PFSK-1 (cell line): ENCODE measurements around the gene ZNF728. TPM values are rescaled to one million over a fixed set of nuclear protein-coding genes. Genes with fewer than 3 reads are reported as not detected.

Experiments used
- FOXP2 ChIP-seq: optimal IDR thresholded peaks from 2 replicates; pipeline ENCODE3; 2011; ENCODE audit warnings: borderline replicate concordance, control low read depth, inconsistent platforms; ENCODE audit not compliant: insufficient read depth; ENCODE audit errors: extremely low read length, extremely low read depth
- POLR2AphosphoS5 ChIP-seq: IDR thresholded peaks from 2 replicates; pipeline ENCODE4 v1.6.1; 2012; ENCODE audit warnings: low read depth, mild to moderate bottlenecking, control low read depth, low read length, moderate library complexity
- SIN3A ChIP-seq: IDR thresholded peaks from 2 replicates; pipeline ENCODE4 v1.6.1; 2012; ENCODE audit warnings: mild to moderate bottlenecking, low read length, moderate library complexity, borderline replicate concordance; ENCODE audit not compliant: insufficient read depth
- TAF1 ChIP-seq: IDR thresholded peaks from 2 replicates; pipeline ENCODE4 v1.6.1; 2012; ENCODE audit warnings: low read length, control low read depth, borderline replicate concordance; ENCODE audit not compliant: insufficient read depth
- polyA plus RNA-seq: library from polyadenylated mRNA; unstranded; fragments of >200 nt; gene quantifications from one replicate; pipeline ENCODE4 v1.2.1, GENCODE V29; 2012; ENCODE audit warnings: low read depth, missing spikeins; ENCODE audit not compliant: insufficient read length
- TF ChIP-seq, protein P1 (sequence below), 2 experiments: IDR thresholded peaks; 2 replicates each; pipeline versions ENCODE4 v1.6.1 to v1.8.0; 2011 to 2012; ENCODE audit warnings: low read depth in 2 of 2, low read length in 2 of 2, control low read depth in 1 of 2, inconsistent platforms in 1 of 2, mild to moderate bottlenecking in 1 of 2, moderate library complexity in 1 of 2; ENCODE audit not compliant: insufficient read depth in 1 of 2

ZNF728 gene
- polyA plus RNA-seq, result not detected

DNA sequence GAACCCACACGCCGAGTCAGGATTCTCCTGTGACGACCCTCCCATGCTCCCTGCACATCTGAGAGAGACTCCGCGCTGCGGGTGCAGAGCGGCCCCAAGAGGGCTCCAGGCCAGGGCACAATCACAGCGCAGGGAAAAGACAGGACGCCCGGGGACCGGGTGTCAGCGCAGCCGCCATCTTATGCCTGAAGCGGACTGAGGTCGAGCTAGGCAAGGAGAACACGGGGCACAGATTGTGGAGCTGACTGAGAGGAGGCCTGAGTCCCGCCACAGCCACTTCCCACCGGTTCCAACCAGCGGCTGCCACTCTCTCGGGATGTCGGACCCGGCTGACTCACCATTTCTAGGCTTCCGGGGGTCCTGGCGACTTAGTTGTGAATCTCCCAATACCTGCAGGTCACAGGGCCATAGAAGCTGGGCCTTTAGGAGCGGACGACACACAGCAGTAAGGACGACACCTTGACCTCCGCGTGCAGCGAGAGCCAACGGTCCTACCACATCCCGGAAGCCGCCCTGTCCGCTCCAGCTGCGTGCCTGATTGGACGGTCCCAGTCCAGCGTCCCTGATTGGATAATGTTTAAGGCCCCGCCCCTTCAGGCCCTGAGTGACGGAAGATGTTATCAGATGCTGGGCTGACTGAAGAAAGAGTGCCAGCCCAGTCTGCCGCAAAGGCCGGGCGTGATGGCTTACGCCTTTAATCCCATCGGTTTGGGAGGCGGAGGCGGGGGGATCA is at the start of gene ZNF728:
Gene ZNF728, minus strand, starts transcription at position 487 of the 733 bp plus-strand sequence. Its CDS starts 146 bp downstream, at position 341.
- TF ChIP-seq, protein P1, sequence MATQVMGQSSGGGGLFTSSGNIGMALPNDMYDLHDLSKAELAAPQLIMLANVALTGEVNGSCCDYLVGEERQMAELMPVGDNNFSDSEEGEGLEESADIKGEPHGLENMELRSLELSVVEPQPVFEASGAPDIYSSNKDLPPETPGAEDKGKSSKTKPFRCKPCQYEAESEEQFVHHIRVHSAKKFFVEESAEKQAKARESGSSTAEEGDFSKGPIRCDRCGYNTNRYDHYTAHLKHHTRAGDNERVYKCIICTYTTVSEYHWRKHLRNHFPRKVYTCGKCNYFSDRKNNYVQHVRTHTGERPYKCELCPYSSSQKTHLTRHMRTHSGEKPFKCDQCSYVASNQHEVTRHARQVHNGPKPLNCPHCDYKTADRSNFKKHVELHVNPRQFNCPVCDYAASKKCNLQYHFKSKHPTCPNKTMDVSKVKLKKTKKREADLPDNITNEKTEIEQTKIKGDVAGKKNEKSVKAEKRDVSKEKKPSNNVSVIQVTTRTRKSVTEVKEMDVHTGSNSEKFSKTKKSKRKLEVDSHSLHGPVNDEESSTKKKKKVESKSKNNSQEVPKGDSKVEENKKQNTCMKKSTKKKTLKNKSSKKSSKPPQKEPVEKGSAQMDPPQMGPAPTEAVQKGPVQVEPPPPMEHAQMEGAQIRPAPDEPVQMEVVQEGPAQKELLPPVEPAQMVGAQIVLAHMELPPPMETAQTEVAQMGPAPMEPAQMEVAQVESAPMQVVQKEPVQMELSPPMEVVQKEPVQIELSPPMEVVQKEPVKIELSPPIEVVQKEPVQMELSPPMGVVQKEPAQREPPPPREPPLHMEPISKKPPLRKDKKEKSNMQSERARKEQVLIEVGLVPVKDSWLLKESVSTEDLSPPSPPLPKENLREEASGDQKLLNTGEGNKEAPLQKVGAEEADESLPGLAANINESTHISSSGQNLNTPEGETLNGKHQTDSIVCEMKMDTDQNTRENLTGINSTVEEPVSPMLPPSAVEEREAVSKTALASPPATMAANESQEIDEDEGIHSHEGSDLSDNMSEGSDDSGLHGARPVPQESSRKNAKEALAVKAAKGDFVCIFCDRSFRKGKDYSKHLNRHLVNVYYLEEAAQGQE (IDR thresholded peaks at IDR 0.05; ENCODE audit: insufficient read depth in 1 of 2, low read depth in 2 of 2, low read length in 2 of 2), result no peak
- TF ChIP-seq TAF1 (no peak), SIN3A (no peak), POLR2AphosphoS5 (no peak), FOXP2 (no peak)

DNA sequence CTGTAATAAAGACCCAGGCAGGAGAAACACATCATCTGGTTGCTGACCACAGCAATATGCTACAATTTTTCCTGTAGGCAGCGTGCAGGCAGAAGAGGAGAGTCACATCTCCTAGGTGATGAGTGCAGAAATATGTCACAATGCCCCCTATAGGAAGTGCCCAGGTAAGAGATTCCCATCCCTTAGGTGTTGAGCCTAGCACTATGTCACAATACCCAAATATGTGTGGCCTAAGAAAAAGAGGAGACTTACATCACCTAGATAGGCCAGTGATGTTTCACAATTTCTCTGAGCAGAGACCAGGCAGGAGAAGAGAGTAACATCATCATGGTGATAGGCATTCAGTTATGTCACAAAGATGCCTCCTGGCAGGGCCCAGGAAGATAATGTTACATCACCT is 49.4 kb upstream of the ZNF728 start:
- TF ChIP-seq SIN3A (no peak), FOXP2 (no peak), TAF1 (no peak), POLR2AphosphoS5 (no peak)
- TF ChIP-seq, protein P1 (IDR thresholded peaks at IDR 0.05; ENCODE audit: insufficient read depth in 1 of 2, low read depth in 2 of 2, low read length in 2 of 2), result no peak

DNA sequence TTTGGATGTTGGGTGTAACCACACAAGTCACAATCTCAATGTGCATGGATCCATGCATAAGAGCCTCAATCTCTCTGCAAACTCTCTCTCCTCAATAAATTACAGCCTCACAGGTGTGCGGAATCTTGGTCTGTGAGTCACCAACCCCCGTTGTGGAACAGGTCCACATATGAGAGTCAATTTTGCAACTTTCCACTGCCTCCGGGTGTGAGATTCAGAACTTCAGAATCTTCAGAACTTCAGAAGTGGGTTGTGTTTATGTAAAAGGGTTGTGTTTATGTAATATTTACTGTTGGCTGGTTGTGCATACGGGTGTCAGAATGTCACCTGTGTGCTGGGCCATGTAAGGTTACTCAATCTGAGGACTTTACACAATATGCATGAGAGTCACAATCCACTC is 46.3 kb upstream of the ZNF728 start:
- TF ChIP-seq SIN3A (no peak), POLR2AphosphoS5 (no peak), TAF1 (no peak), FOXP2 (no peak)
- TF ChIP-seq, protein P1 (IDR thresholded peaks at IDR 0.05; ENCODE audit: insufficient read depth in 1 of 2, low read depth in 2 of 2, low read length in 2 of 2), result no peak

DNA sequence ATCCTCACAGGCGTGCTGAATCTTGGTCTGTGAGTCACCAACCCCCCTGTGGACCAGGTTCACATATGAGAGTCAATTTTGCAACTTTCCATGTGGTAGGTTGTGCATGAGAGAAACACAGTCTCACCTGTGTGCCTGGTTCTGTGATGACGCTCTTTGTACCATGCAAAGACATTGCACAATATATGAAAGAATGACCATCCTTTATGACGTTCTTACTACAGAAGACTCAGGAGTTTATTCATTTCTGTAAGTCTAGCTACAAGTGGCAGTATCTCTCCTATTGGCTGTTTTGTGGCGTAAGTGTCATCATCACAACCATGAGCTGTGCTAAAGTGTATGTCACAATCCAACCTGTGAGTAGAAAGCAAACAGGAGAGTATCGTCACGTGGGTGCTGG is 43.8 kb upstream of the ZNF728 start:
- TF ChIP-seq SIN3A, result no peak
- TF ChIP-seq FOXP2, result no peak
- TF ChIP-seq TAF1, result no peak

DNA sequence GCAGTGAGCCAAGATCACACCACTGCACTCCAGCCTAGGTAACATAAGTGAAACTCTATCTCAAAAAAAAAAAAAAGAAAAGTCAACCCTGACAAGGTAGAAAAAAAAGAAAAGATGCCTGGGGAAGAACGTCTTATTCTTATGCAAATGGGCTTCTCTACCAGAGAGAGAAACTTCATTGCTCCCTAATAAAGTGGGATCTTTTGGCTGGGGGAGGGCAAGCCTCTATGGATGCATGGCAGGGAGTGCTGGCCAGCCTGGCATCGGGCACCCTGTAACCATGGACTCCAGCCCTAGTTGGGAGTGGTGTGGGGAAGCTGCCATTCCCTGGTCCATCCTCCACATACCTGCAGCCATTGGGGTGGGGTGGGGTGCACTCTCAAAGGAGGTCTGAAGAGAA is 30.7 kb upstream of the ZNF728 start:
- TF ChIP-seq SIN3A, result no peak

DNA sequence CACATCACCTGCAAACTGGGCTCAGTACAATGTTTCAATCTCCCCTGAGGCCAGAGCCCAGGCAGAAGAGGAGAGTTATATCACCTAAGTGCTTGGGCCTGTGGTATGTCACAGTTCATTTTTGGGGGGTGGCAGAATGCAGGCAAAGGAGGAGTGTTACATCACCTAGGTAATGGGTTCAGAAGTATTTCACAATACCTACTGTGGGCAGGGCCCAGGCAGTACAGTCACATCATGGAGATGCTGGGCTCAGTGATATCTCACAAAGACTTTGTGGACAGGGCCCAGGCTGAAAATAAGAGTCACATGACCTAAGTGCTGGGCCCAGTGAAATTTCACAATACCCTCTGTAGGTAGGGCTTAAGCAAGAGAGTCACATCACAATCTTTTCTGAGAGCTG is 12.7 kb upstream of the ZNF728 start:
- TF ChIP-seq, protein P1 (IDR thresholded peaks at IDR 0.05; ENCODE audit: insufficient read depth in 1 of 2, low read depth in 2 of 2, low read length in 2 of 2), result no peak
- TF ChIP-seq FOXP2, result no peak
- TF ChIP-seq SIN3A, result no peak
- TF ChIP-seq POLR2AphosphoS5, result no peak
- no peak for TF ChIP-seq TAF1
